HG03439 (cell line): ENCODE data around the gene KCNH1.
"Not testable (repeated sequence)": the region's sequence is repeated elsewhere in the genome, so short reads cannot be mapped to it uniquely, and the experiment has no call there.

Experiments
- ATAC-seq: cut with Tn5 transposase; IDR thresholded peaks from one replicate; pipeline ENCODE4 v1.9.1; 2021; ENCODE audit warnings: mild to moderate bottlenecking, moderate library complexity; ENCODE audit not compliant: unreplicated experiment

The KCNH1 gene

GRCh38 chr1:211099393-211099792, 34.6 kb downstream of the KCNH1 start:
- no peak for ATAC-seq

GRCh38 chr1:211095381-211095780, 38.6 kb downstream of the KCNH1 start:
- no peak for ATAC-seq

GRCh38 chr1:211092955-211093354, 41.0 kb downstream of the KCNH1 start:
- no peak for ATAC-seq

GRCh38 chr1:211091867-211092266, 42.1 kb downstream of the KCNH1 start:
- no peak for ATAC-seq

- ATAC-seq = no peak
These were observed 44.4 kb downstream of the KCNH1 start for GRCh38 chr1:211089536-211089935.

GRCh38 chr1:211088156-211088555, 45.8 kb downstream of the KCNH1 start:
- ATAC-seq = no peak

- no peak for ATAC-seq
These were observed 51.1 kb downstream of the KCNH1 start for GRCh38 chr1:211082824-211083223.

GRCh38 chr1:211081447-211081846, 52.5 kb downstream of the KCNH1 start:
- ATAC-seq = not testable (repeated sequence)

- ATAC-seq = no peak
These were observed 65.0 kb downstream of the KCNH1 start for GRCh38 chr1:211068976-211069375.

GRCh38 chr1:211066781-211067384, 67.1 kb downstream of the KCNH1 start:
- ATAC-seq = no peak

GRCh38 chr1:211041838-211042237, 92.1 kb downstream of the KCNH1 start:
- not testable (repeated sequence) for ATAC-seq

- ATAC-seq = no peak
These were observed 96.9 kb downstream of the KCNH1 start for GRCh38 chr1:211037095-211037494.

GRCh38 chr1:211036381-211037060, 97.4 kb downstream of the KCNH1 start:
- no peak for ATAC-seq

GRCh38 chr1:211035821-211036380, 98.0 kb downstream of the KCNH1 start:
- no peak for ATAC-seq

GRCh38 chr1:211033921-211034525, 99.9 kb downstream of the KCNH1 start:
- no peak for ATAC-seq

GRCh38 chr1:211024901-211025300, 109.0 kb downstream of the KCNH1 start:
- ATAC-seq = no peak

- ATAC-seq = no peak
These were observed 114.7 kb downstream of the KCNH1 start for GRCh38 chr1:211019266-211019665.

- ATAC-seq = no peak
These were observed 115.3 kb downstream of the KCNH1 start for GRCh38 chr1:211018690-211019089.

- ATAC-seq = no peak
These were observed 116.8 kb downstream of the KCNH1 start for GRCh38 chr1:211017075-211017718.

- no peak for ATAC-seq
These were observed 119.7 kb downstream of the KCNH1 start for GRCh38 chr1:211014275-211014674.
